BE2C (cell line): ENCODE measurements around the gene PTX4.
"Not testable (repeated sequence)": the region's sequence is repeated elsewhere in the genome, so short reads cannot be mapped to it uniquely, and the experiment has no call there.

Experiments used
- DNase-seq: peaks from one replicate; pipeline ENCODE4 v3.0.0-alpha.2; 2020
- H3K27me3 ChIP-seq: fragments of 250-450 bp; sonication (Bioruptor Pico); 2 replicates; pipeline ENCODE4 v1.5.1; 2020; ENCODE audit warnings: mild to moderate bottlenecking
- H3K36me3 ChIP-seq: fragments of 250-450 bp; sonication (Bioruptor Pico); 2 replicates; pipeline ENCODE4 v1.5.1; 2020; ENCODE audit warnings: mild to moderate bottlenecking
- H3K4me1 ChIP-seq: fragments of 250-450 bp; sonication (Bioruptor Pico); 2 replicates; pipeline ENCODE4 v1.5.1; 2020
- H3K4me3 ChIP-seq: 2 replicates; pipeline ENCODE4 v1.5.1; 2011; ENCODE audit warnings: low read depth, low read length
- H3K9me3 ChIP-seq: fragments of 250-450 bp; sonication (Bioruptor Pico); 2 replicates; pipeline ENCODE4 v1.5.1; 2020
- CTCF ChIP-seq: IDR thresholded peaks from 2 replicates; pipeline ENCODE4 v1.5.1; 2012; ENCODE audit warnings: mild to moderate bottlenecking, low read depth, low read length

The PTX4 gene

DNA sequence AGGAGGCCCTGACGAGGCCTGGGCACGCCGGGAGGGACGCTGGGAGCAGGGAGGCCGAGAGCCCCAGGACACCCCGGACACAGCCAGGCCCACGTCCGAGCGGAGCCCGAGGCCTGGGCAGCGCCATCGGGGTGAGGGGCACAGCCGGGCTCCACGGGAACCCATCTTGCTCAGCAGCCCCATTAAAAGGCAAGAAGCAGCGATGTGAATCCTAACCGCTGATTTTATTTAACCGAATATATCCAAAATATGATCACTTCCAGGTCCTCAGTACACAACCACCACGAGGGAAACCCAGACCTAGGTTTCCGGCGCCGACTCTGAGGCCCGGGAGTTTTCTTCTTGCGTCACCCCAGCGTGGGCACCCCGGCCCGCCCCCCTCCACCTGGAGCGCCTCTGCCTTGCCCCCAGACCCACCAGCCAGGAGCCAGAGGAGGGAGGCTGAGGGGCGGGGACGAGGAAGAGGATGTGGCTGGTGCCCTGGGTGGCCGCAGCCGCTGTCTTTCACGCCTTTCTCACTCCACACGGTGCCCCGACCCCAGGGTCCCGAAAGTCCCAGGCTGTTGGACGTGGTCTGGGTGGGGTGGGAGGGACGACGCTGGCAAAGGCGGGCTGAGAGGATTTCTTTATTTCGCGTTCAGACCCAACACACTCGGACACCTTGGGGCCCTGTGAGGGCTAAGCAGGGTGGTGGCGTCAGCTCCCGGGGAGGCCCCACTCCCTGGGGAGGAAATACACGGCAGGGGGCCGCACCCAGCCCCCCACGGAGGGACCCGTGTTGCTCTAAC lies 43.8 kb downstream of the PTX4 start:
- peaks cover 17% of the 10 kb centered on the region for H3K36me3 ChIP-seq
- no peaks in the 10 kb centered on the region for H3K4me1 ChIP-seq
- no peak overlapping the region for H3K4me3 ChIP-seq
- TF ChIP-seq CTCF, result no peak
- no peak for DNase-seq
- H3K27me3 ChIP-seq, result no peaks in the 10 kb centered on the region
- H3K9me3 ChIP-seq, result no peaks in the 10 kb centered on the region

- no peaks in the 10 kb centered on the region for H3K27me3 ChIP-seq
- H3K4me3 ChIP-seq, result no peak within 1 kb of the TSS
- peaks cover 17% of the 10 kb centered on the region; the same call in 1 of the 2 replicates for H3K36me3 ChIP-seq
- TF ChIP-seq CTCF, result no peak
- DNase-seq, result no peak
- no peaks in the 10 kb centered on the region for H3K9me3 ChIP-seq
- H3K4me1 ChIP-seq, result no peaks in the 10 kb centered on the region
These were observed 44.6 kb downstream of the PTX4 start, which contains the start of gene CCDC154 for GRCh38 chr16:1443980-1444729. Gene CCDC154 (minus strand): TSS chr16:1444556. CDS start chr16:1444322, 234 bp downstream.

DNA sequence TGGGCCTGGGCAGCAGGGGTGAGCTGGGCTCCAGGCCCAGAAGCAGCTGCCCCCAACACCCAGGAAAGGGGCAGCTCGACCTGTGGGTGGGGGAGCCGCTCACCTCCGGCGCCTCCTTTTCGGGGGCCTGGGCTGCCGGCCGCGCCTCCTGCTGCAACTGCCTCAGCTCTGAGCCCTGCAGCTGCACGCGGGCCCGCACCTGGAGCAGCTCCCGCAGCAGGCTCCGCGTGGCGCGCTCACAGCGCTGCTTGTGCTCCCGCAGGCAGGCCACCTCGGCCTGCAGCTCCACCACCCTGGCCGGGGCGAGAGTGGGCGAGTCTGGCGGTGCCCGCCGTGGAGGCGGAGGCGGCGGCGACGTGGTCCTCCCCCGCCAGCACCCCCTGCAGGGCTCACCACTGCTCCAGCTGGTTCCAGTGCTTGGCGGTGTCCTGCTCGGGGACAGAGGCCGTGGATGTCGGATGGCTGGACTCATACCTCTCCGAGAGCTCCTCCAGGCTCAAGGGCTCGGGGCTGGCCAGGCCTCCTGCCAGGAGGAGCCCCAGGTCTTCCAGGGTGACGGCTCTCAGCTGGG lies 45.3 kb downstream of the PTX4 start:
- no peak for DNase-seq
- no peak for TF ChIP-seq CTCF
- Histone ChIP-seq H3K27me3 (no peaks in the 10 kb centered on the region), H3K4me3 (no peak overlapping the region), H3K9me3 (no peaks in the 10 kb centered on the region), H3K4me1 (no peaks in the 10 kb centered on the region), H3K36me3 (peaks cover 17% of the 10 kb centered on the region; the same call in 1 of the 2 replicates)

GRCh38 chr16:1442697-1443096 lies 46.0 kb downstream of the PTX4 start:
- Histone ChIP-seq H3K27me3 (no peaks in the 10 kb centered on the region), H3K4me3 (no peak overlapping the region), H3K9me3 (no peaks in the 10 kb centered on the region), H3K4me1 (peaks cover 6% of the 10 kb centered on the region; the same call in 1 of the 2 replicates), H3K36me3 (peaks cover 11% of the 10 kb centered on the region; the same call in 1 of the 2 replicates)
- DNase-seq, result no peak
- TF ChIP-seq CTCF, result no peak

GRCh38 chr16:1441391-1441829 lies 47.3 kb downstream of the PTX4 start:
- no peak for TF ChIP-seq CTCF
- H3K36me3 ChIP-seq, result peaks cover 4% of the 10 kb centered on the region; the same call in 1 of the 2 replicates

DNA sequence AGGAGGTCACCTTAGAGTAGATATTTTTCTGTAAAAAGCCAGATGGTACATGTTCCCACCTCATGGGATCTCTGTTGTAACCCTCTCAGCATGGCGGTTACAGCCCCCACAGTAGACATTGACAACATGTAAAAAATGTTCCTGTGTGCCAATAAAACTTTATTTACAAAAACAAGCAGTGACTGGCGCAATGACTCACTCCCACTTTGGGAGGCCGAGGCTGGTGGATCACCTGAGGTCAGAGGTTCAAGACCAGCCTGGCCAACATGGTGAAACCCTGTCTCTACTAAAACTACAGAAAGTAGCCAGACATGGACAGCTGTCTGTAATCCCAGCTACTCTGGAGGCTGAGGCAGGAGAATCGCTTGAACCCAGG lies 49.1 kb downstream of the PTX4 start:
- DNase-seq, H3K36me3 ChIP-seq, H3K9me3 ChIP-seq, H3K4me3 ChIP-seq, H3K27me3 ChIP-seq, H3K4me1 ChIP-seq: not testable (repeated sequence)

More at GRCh38 chr16:1441391-1441829, 47.3 kb downstream of the PTX4 start:
- Histone ChIP-seq H3K4me3 (no peak overlapping the region), H3K9me3 (no peaks in the 10 kb centered on the region), H3K27me3 (no peaks in the 10 kb centered on the region), H3K4me1 (peaks cover 6% of the 10 kb centered on the region; the same call in 1 of the 2 replicates)
- no peak for DNase-seq
